Heart right ventricle (tissue), 16 donors: ENCODE data around the gene GMPR2. TPM values are rescaled to one million over a fixed set of nuclear protein-coding genes. Genes with fewer than 3 reads are reported as not detected.

Experiments
- ATAC-seq, 8 donors: fragments of 200-7000 bp; cut with Tn5 transposase; one replicate each; pipeline ENCODE4 v1.9.1; 2020; ENCODE audit warnings: mild to moderate bottlenecking in 8 of 8, moderate library complexity in 8 of 8, moderate number of reproducible peaks in 1 of 8
- DNase-seq, 2 donors: peaks; one replicate each; pipeline ENCODE4 v3.0.0-alpha.2; 2020
- H3K27ac ChIP-seq, 10 donors: fragments of 200-600 bp; sonication (generic) in 2 of 10; one replicate each; pipeline versions ENCODE4 v1.5.0 to v1.8.0; 2020 to 2022; ENCODE audit warnings: mild to moderate bottlenecking in 3 of 10
- H3K27me3 ChIP-seq, 7 donors: fragments of 200-600 bp; one replicate each; pipeline ENCODE4 v1.8.0; 2021 to 2022; ENCODE audit warnings: mild to moderate bottlenecking in 2 of 7
- H3K36me3 ChIP-seq, 9 donors: fragments of 200-600 bp; sonication (generic) in 1 of 9; one replicate each; pipeline versions ENCODE4 v1.5.0 to v1.8.0; 2020 to 2022; ENCODE audit warnings: mild to moderate bottlenecking in 2 of 9
- H3K4me1 ChIP-seq, 9 donors: fragments of 200-600 bp; sonication (generic) in 1 of 9; one replicate each; pipeline versions ENCODE4 v1.5.0 to v1.8.0; 2020 to 2022; ENCODE audit warnings: mild to moderate bottlenecking in 4 of 9
- H3K4me3 ChIP-seq, 10 donors: fragments of 200-600 bp; sonication (generic) in 2 of 10; one replicate each; pipeline versions ENCODE4 v1.5.0 to v1.8.0; 2020 to 2022; ENCODE audit warnings: mild to moderate bottlenecking in 7 of 10, moderate library complexity in 2 of 10
- H3K9me3 ChIP-seq, 11 donors: fragments of 200-600 bp in 10 of 11; sonication (generic) in 2 of 11; one replicate each; pipeline versions ENCODE4 v1.5.0 to v1.8.0; 2013 to 2022; ENCODE audit warnings: mild to moderate bottlenecking in 2 of 11, control low read depth in 1 of 11, moderate library complexity in 1 of 11
- CTCF ChIP-seq, 9 donors: fragments of 200-600 bp; sonication (generic) in 2 of 9; IDR thresholded peaks; one replicate each; pipeline versions ENCODE4 v1.5.0 to v1.8.0; 2021 to 2022; ENCODE audit warnings: antibody characterized with exemption in 9 of 9, mild to moderate bottlenecking in 5 of 9, moderate library complexity in 1 of 9
- WGBS, 2 donors: extraction: QIAGEN DNeasy Blood & Tissue Kit; methylation state at CpG; one replicate each; pipeline ENCODE4 v1.1.7; 2013; ENCODE audit warnings: inconsistent platforms in 1 of 2; 5-methylcytosine and 5-hydroxymethylcytosine counted together
- intact Hi-C, 10 donors: fragments of 100-400 bp; cut with DNase I; formaldehyde crosslinking; loops; one replicate each; pipeline versions ENCODE4 v1.11.1 to v1.14.2; 2022
- polyA plus RNA-seq, 2 donors: library from polyadenylated mRNA; stranded (reverse); fragments of 200-250 nt; gene quantifications; one replicate each; pipeline ENCODE4 v1.2.3, GENCODE V29; 2013
- total RNA-seq, 10 donors: library from RNA; stranded (reverse); fragmentation: NEBNext Ultra II Directional in 3 of 10; extraction: Animal tissue kit (Norgen Biotek cat#: 25700) in 3 of 10; gene quantifications; one replicate each; pipeline versions ENCODE4 v1.2.1 to v1.2.4, GENCODE V29; 2021 to 2023
- donor health status: Arrhythmogenic right ventricular cardiomyopathy.
- donor health status: ischemic (EF 13 %, LVEDD 7.1; RV severe dilation, severe dysfunction).
- donor health status: healthy with polysubstance abuse.
- donor health status: DM: no; HTN: yes; CAD: no.
- donor health status: DM: no; HTN: no; CAD: no.
- donor health status: ischemic (EF 25% LVEDD 6.9; RV normal size, moderate dysfunction).
- donor health status: ischemic (EF 25% LVEDD 5.7; RV mildly dilated, moderate dysfunction).
- donor health status: healthy.
- donor health status: DM: yes; HTN: yes; CAD: no.
- donor health status: Ischemic cardiomyopathy.
- donor health status: ischemic (EF 35%, LVEDD 5.7; RV mildly dilated, moderate dysfunction).
- donor health status: nonischemic (EF 11% LVEDD 7.7; RV severe dilation, severe dysfunction).
- donor health status: DM: yes; HTN: yes; CAD: no.
- donor health status: PGD.
- donor health status: ischemic (EF 29% LVEDD 5.4; RV normal size, mild dysfunction).
- donor health status: nonischemic (EF 23%, LVEDD 6.1; RV moderate dilation, normal function).

The GMPR2 gene
- total and polyA plus RNA-seq, 12 donors = 26.4 to 46.9 (median 32.7) TPM

- no peak for TF ChIP-seq CTCF (IDR thresholded peaks at IDR 0.05)
- H3K4me3 ChIP-seq = no peak overlapping the region
- H3K27ac ChIP-seq = peak overlapping the region in 1 of 10 donors; percentile 100
- intact Hi-C loops = no loop called here
- H3K9me3 ChIP-seq = no peaks in the 10 kb centered on the region
- peaks cover 0 to 67% (median 13%) of the 10 kb centered on the region in 9 donors for H3K4me1 ChIP-seq
- no peaks in the 10 kb centered on the region for H3K27me3 ChIP-seq
- peaks cover 0 to 23% (median 0%) of the 10 kb centered on the region in 9 donors for H3K36me3 ChIP-seq
- 90% methylated on average over 2 of the region's 2 CpGs for WGBS, 2 donors
- DNase-seq (no peak), ATAC-seq (no peak)
Measured at GRCh38 chr14:24272467-24272866, 39.7 kb downstream of the GMPR2 start.

GRCh38 chr14:24273422-24273998 is 40.8 kb downstream of the GMPR2 start:
- intact Hi-C loops = no loop called here
- DNase-seq (no peak), ATAC-seq (no peak)
- WGBS, 2 donors = 75 to 87% methylated on average over 3 of the region's 3 CpGs
- Histone ChIP-seq H3K4me1 (peaks cover 0 to 78% (median 13%) of the 10 kb centered on the region in 9 donors), H3K27ac (peak overlapping the region in 2 of 10 donors; percentile 13 to 68), H3K36me3 (peaks cover 0 to 14% (median 0%) of the 10 kb centered on the region in 9 donors), H3K27me3 (no peaks in the 10 kb centered on the region), H3K4me3 (no peak overlapping the region), H3K9me3 (no peaks in the 10 kb centered on the region)
- no peak for TF ChIP-seq CTCF (IDR thresholded peaks at IDR 0.05)

- WGBS, 2 donors = 53 to 66% methylated on average over 3 of the region's 3 CpGs
- no peak overlapping the region for H3K4me3 ChIP-seq
- intact Hi-C loops = no loop called here
- DNase-seq (no peak), ATAC-seq (peak in 2 of 8 donors; percentile 12 to 23)
- no peaks in the 10 kb centered on the region for H3K27me3 ChIP-seq
- peaks cover 0 to 84% (median 16%) of the 10 kb centered on the region in 9 donors for H3K4me1 ChIP-seq
- H3K36me3 ChIP-seq = peaks cover 0 to 8% (median 0%) of the 10 kb centered on the region in 9 donors
- no peak for TF ChIP-seq CTCF (IDR thresholded peaks at IDR 0.05)
- H3K27ac ChIP-seq = peak overlapping the region in 2 of 10 donors; percentile 13 to 68
- no peaks in the 10 kb centered on the region for H3K9me3 ChIP-seq
Measured at GRCh38 chr14:24274101-24274543, 41.4 kb downstream of the GMPR2 start.

- intact Hi-C loops = no loop called here
- Histone ChIP-seq H3K27ac (peak overlapping the region in 1 of 10 donors; percentile 72), H3K36me3 (no peaks in the 10 kb centered on the region), H3K27me3 (no peaks in the 10 kb centered on the region), H3K4me3 (no peak overlapping the region), H3K4me1 (peaks cover 0 to 100% (median 15%) of the 10 kb centered on the region in 9 donors), H3K9me3 (no peaks in the 10 kb centered on the region)
- DNase-seq = no peak
- ATAC-seq = no peak
- WGBS, 2 donors = 91% methylated on average over 6 of the region's 6 CpGs
- no peak for TF ChIP-seq CTCF (IDR thresholded peaks at IDR 0.05)
Measured at GRCh38 chr14:24277071-24277470, 44.3 kb downstream of the GMPR2 start.
